ENCODE measurements around the gene SNORC. TPM values are rescaled to one million over a fixed set of nuclear protein-coding genes. Genes with fewer than 3 reads are reported as not detected.

The SNORC gene
- total RNA-seq, 1 experiment from 2014 or later = 0.61 TPM

GRCh38 chr2:232882505-232883115 lies 12.5 kb downstream of the SNORC start:
- no peak for DNase-seq (ENCODE audit: low read depth)

DNA sequence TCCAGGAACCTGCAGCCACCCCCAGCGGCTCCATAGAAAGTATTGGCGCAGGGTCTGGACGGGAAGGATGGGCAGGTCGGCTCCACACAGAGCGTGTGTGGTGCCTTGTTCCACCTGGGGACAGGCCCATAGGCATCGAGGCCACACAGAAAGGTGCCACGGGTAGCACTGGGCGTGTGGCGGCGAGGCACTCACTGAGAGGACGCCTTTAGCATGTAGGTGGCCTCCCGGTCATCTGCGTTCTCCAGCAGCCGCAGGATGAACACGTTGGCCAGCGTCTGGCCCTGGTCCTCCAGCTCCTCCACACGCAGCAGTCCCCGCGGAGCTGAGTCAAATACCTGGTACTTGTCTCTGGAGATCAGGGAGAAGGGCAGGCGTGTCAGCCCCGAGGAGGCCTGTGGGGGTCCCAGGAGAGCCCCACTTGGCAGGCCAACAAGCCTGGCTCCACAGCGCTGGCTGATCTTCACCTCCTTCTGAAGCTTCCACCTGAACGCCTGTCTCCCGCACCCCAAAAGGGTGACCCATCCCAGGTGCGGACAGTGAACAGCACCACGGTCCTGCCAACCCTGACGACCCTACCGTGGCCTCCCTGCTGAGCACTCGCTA lies 13.2 kb downstream of the SNORC start:
- no peak for DNase-seq (ENCODE audit: low read depth)

DNA sequence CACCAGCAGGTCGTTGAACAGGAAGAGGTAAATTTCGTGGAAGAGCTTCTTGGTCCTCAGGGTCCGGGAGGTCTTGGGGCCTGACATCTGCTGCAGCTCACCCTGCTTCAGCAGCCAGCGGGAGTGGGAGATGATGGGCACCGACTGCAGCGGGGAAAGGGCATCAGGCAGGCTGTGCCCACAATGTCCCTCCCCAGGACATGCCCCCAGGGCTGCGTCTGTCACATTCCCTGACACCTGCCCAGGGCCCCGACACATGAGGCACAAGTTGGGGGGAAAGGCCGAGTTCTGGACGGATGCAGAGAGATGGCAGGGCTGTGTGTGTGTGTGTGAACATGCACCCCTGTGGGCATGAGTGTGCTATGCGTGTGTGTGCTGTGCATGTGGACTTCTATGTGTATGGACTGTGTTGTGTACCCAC lies 13.9 kb downstream of the SNORC start:
- DNase-seq (ENCODE audit: low read depth) = no peak

DNA sequence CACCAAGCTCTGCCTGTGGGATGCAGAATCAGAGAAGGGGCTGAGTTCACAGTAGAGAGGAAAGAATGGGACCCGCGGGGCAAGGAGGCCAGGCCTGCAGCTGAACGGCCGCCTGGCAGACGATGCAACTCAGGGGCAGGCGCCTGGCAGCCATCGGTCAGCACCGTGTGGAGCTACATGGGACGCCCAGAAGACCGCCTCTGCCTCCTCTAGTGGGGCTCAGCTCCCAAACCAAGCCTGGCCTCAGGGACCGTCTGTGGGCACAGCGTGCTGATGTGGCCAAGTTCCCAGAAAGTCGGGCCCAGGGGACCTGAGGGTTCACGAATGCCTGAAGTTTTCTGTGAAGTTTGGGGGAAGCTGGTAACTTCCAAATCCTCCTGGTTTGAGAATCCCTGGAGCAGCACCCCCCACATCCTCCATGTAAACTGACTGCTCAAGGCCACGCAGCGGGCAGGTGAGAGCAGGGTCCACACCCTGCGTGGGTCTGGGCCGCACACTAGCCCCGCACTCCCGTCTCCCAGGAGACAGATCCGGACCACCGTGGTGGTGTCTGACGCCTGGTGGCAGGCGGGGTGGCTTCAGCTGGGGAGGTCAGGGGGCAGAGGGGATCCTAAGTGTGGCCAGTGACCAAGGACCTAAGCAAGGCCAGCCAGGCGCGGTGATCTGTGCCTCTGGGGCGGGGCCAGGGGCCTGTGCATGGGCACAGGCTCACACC lies 14.6 kb downstream of the SNORC start:
- DNase-seq (ENCODE audit: low read depth) = no peak

DNA sequence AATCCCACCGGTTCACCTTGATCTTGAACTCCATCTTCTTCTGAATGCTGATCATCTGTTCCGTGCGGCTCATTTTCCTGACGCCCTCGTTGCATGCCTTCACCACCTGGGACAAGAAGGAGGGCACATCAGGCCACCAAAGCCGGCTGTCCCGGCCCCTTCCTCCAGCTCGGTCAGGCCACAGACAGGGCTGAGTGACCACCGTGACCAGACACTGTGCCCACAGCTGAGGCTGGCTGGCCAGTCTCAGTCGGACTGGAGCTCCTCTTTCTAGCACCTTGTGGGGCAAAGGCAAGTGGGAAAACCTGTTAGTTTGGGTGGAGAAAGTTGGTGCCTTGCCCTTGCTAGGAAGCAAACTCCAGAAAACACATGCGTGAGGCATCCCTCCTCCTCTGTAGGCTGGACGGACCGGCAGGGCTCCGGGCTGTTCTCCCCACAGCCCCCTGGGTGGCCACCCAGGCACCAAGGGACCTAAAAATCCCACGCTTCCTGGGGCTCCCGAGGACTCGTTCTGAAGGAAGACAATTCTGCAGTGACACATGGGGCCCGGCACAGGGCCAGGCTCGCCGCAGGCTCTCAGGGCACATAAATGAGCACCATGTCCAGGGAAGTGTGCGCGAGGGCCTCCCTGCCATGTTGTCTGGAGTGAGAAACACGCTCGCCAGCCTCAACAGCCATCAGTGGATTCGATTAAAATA lies 15.3 kb downstream of the SNORC start:
- DNase-seq (ENCODE audit: low read depth) = no peak

- no peak for DNase-seq (ENCODE audit: low read depth)
These were observed 16.1 kb downstream of the SNORC start for GRCh38 chr2:232886176-232886575.

- no peak for DNase-seq (ENCODE audit: low read depth)
These were observed 16.6 kb downstream of the SNORC start for GRCh38 chr2:232886632-232887031.

DNA sequence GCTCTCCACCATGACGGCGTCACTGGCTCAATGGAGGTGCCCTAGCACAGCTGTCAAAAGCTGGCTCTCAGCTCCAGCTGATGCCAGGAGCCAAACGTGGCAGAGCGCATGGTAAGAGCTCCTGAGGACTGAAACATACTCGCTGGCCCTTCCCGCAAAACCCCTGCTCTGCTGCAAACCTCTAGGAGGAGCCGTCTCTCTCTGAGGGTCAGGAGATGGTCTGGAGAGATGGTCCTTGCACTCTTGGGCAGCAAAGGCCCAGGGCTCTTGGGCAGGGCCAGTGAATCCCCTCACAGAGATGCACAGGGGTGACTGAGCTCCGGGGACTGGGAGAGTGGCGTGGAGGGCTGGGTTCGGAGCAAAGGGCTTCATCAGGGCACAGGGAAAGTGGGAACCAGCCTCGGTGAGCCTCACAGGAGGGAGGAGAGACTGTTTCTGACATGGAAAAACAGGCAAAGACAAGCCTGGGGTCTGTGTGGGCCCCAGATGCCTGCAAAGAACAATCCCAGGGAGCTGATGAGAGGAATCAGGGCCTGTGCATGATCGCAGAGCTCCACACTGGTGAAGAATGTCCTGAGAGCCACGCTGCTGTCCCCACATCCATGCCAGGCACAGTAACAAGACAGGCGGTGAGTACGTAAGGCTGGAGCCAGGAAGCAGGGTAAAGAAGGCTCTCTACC lies 17.2 kb downstream of the SNORC start:
- DNase-seq (ENCODE audit: low read depth) = no peak

- DNase-seq (ENCODE audit: low read depth) = no peak
These were observed 18.2 kb downstream of the SNORC start for GRCh38 chr2:232888099-232888836.

DNA sequence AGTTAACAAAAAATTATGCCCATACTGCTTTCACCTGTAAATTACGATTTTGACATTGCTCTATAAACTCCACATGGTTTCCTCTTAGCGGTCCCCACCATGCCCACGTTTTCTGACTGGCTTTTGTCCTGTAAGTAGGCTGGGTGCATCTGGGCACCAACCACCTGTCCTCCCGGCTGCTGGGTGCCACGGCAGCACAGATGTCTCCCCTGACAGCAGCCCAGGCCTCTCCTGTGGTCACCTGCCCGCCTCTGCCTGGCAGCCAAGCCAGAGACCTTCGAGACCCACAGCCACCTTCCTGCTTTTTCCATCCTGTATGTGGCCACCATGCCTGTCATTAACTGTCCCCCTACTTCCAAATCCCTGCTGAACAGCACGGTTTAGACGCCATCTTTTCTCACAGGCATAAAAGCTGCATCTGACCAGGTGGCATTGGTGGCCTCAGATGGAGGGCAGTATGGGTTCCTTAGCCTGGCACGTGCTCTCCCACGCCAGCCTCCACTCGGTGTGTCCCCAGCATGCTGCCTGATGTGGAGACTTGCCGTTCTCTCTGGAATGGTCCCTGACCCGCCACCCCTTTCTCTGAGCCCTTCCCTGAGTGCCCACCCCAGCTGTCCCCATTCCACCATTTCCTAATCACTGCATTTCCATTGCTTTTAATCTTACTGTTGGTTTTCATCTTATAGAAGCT lies 18.9 kb downstream of the SNORC start:
- no peak for DNase-seq (ENCODE audit: low read depth)

DNA sequence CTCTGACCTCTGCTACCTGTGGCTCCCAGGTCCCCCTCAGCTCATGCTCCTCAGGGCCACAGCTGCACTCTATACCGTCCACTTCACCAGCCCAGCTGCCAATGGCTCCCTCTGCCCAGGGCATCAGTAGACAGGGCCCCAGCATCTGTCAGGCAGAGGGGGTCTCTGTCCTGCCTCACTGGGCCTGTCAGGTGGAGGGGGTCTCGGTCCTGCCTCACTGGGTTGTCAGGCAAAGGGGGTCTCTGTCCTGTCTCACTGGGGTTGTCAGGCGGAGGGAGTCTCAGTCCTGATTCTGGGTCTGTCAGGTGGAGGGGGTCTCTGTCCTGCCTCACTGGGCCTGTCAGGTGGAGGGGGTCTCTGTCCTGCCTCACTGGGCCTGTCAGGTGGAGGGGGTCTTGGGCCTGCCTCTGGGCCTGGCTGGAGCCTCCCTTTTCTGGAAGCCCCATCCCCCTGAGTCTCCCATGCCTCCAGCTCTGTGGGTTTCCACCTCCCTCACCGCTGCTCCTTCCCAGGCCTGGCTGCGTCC lies 19.9 kb downstream of the SNORC start:
- no peak for DNase-seq (ENCODE audit: low read depth)

DNA sequence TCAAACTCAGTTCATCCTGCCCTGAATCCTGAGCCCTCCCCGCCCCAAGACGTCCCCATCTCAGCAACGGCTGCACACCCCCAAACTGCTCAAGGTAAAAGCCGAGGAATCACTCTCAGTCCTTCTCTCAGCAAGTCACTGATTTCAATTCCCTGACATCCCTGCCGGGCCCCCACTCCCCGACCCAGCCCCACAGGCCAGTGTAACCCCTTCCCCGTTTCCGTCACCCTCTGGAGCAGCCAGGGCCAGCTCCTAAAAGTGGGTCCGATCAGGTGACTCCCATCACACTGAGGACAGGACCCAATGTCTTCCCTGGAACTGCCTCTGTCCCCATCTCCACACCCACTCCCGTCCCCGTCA lies 20.5 kb downstream of the SNORC start:
- no peak for DNase-seq (ENCODE audit: low read depth)

- DNase-seq (ENCODE audit: low read depth) = peak; percentile 46
These were observed 21.0 kb downstream of the SNORC start for GRCh38 chr2:232890896-232891601.

- DNase-seq (ENCODE audit: low read depth) = no peak
These were observed 21.6 kb downstream of the SNORC start for GRCh38 chr2:232891621-232892071.

GRCh38 chr2:232892221-232892620 lies 22.2 kb downstream of the SNORC start:
- DNase-seq (ENCODE audit: low read depth) = no peak

- no peak for DNase-seq (ENCODE audit: low read depth)
These were observed 22.8 kb downstream of the SNORC start for GRCh38 chr2:232892843-232893242.

GRCh38 chr2:232893834-232894233 lies 23.8 kb downstream of the SNORC start:
- DNase-seq (ENCODE audit: low read depth) = no peak

DNA sequence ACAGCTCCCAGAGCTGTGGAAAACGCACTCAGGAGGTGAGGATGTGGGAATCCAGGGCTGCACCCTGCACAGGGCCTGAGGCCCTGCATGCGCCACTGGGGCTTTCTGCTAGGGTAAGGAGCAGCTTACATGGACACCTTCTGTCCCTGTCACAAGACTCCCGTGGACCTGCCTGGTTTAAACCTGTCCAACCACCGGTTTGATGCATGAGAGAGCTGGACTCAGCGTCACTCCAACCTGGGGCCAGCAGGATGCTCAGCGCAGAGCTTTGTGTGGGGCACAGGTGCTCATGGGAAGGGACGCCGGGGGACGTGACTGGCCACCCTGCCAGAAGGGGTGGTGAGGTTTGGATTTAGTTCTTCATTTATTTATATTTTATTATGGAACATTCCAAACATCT lies 24.2 kb downstream of the SNORC start:
- no peak for DNase-seq (ENCODE audit: low read depth)

- no peak for DNase-seq (ENCODE audit: low read depth)
These were observed 24.7 kb downstream of the SNORC start for GRCh38 chr2:232894746-232895145.

All from HT1080 (cell line).